Neural cell (in vitro differentiated cells): ENCODE data around the gene COX7A2.

Source experiments
- EP300 ChIP-seq: fragments of 450-650 bp; conservative IDR thresholded peaks from 2 replicates; pipeline ENCODE4 v1.6.1; 2014; ENCODE audit warnings: antibody characterized with exemption, mild to moderate bottlenecking, moderate library complexity; ENCODE audit not compliant: poor library complexity, severe bottlenecking
- POLR2AphosphoS5 ChIP-seq: IDR thresholded peaks from 2 replicates; pipeline ENCODE4 v1.6.1; 2012
- TF ChIP-seq, protein P1 (sequence below): fragments of 450-650 bp; IDR thresholded peaks from 2 replicates; pipeline ENCODE4 v1.5.1; 2014; ENCODE audit warnings: antibody characterized with exemption, mild to moderate bottlenecking, moderate library complexity; ENCODE audit not compliant: poor library complexity, severe bottlenecking

DNA sequence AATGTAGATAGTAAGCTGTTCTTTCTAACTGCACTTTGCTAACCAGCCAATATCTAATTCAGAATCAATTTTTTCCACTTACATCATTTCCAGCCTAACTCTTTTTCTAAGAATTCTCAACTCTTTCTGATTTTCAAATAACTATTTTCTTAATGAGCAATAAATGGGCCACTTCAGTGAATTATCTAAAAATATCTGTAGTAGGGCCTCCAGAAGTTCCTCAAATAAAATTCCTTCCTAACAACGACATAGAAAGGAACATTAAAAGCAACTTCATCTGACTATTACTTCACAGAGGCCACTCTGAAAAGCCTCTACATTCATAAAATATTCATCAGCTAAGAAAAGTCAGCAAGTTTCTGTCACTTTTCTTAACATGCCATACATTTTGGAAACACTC, 42.6 kb downstream of the COX7A2 start:
- TF ChIP-seq, protein P1, sequence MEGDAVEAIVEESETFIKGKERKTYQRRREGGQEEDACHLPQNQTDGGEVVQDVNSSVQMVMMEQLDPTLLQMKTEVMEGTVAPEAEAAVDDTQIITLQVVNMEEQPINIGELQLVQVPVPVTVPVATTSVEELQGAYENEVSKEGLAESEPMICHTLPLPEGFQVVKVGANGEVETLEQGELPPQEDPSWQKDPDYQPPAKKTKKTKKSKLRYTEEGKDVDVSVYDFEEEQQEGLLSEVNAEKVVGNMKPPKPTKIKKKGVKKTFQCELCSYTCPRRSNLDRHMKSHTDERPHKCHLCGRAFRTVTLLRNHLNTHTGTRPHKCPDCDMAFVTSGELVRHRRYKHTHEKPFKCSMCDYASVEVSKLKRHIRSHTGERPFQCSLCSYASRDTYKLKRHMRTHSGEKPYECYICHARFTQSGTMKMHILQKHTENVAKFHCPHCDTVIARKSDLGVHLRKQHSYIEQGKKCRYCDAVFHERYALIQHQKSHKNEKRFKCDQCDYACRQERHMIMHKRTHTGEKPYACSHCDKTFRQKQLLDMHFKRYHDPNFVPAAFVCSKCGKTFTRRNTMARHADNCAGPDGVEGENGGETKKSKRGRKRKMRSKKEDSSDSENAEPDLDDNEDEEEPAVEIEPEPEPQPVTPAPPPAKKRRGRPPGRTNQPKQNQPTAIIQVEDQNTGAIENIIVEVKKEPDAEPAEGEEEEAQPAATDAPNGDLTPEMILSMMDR: no peak
- TF ChIP-seq POLR2AphosphoS5 (no peak), EP300 (no peak)
